ENCODE measurements around the gene PALM2AKAP2.

PALM2AKAP2 gene

GRCh38 chr9:109828254-109828653 lies 48.3 kb downstream of the PALM2AKAP2 start:
- TF ChIP-seq POLR2A (IDR thresholded peaks at IDR 0.05; ENCODE audit: low read length) (no peak), GATA1 (IDR thresholded peaks at IDR 0.05; ENCODE audit: low read depth, low read length) (no peak)
- no peak for DNase-seq
